K562 (cell line): ENCODE measurements around the gene ABT1. TPM values are rescaled to one million over a fixed set of nuclear protein-coding genes. Genes with fewer than 3 reads are reported as not detected.
A peak's percentile ranks its signal among the peaks of the same experiment; 100 is the strongest.

Source experiments
- CHD1 ChIP-seq: fragments of 200-600 bp; sonication (generic); IDR thresholded peaks from one replicate; pipeline ENCODE4 v1.6.1; 2012; ENCODE audit warnings: mild to moderate bottlenecking, moderate library complexity, low read length, inconsistent platforms
- E2F3 ChIP-seq: fragments of 250-450 bp; sonication (Bioruptor Pico); IDR thresholded peaks from 2 replicates; pipeline ENCODE4 v1.4.0; 2020; ENCODE audit warnings: mild to moderate bottlenecking
- EP400 ChIP-seq: fragments of 450-650 bp; IDR thresholded peaks from 2 replicates; pipeline ENCODE4 v1.6.1; 2017; ENCODE audit warnings: antibody characterized with exemption, mild to moderate bottlenecking, moderate library complexity
- FOXJ2 ChIP-seq: fragments of 200-800 bp; sonication (Bioruptor generic); IDR thresholded peaks from 2 replicates; pipeline ENCODE4 v1.6.1; 2016; ENCODE audit warnings: missing genetic modification characterization, missing compliant biosample characterization
- HDAC2 ChIP-seq: fragments of 450-650 bp; IDR thresholded peaks from 2 replicates; pipeline ENCODE4 v1.6.1; 2016; ENCODE audit warnings: mild to moderate bottlenecking
- HNRNPLL ChIP-seq: fragments of 200-400 bp; formaldehyde crosslinking; IDR thresholded peaks from 2 replicates; pipeline ENCODE4 v1.6.1; 2017; ENCODE audit warnings: low read length, low read depth, mild to moderate bottlenecking; ENCODE audit not compliant: poor library complexity, severe bottlenecking
- NR2C2 ChIP-seq, 2 experiments: fragments of 200-800 bp in 1 of 2; sonication (Bioruptor generic) in 1 of 2; sonication (generic) in 1 of 2; formaldehyde crosslinking in 1 of 2; IDR thresholded peaks; 2 replicates each; pipeline versions ENCODE4 v1.6.1 to v1.8.0; 2016 to 2022; ENCODE audit warnings: mild to moderate bottlenecking in 1 of 2, missing compliant biosample characterization in 1 of 2, missing genetic modification characterization in 1 of 2, missing genetic modification reagents in 1 of 2
- POLR2H ChIP-seq: IDR thresholded peaks from 2 replicates; pipeline ENCODE4 v1.6.1; 2016; ENCODE audit warnings: missing genetic modification characterization, low read depth, mild to moderate bottlenecking, control low read depth, missing compliant biosample characterization, moderate library complexity
- SMAD1 ChIP-seq: fragments of 150-350 bp; IDR thresholded peaks from 2 replicates; pipeline ENCODE4 v1.6.1; 2014; ENCODE audit warnings: low read length, low read depth; ENCODE audit not compliant: partially characterized antibody
- ZBTB5 ChIP-seq: fragments of 450-650 bp; IDR thresholded peaks from 2 replicates; pipeline ENCODE4 v1.6.1; 2017; ENCODE audit warnings: antibody characterized with exemption
- ZNF507 ChIP-seq: conservative IDR thresholded peaks from 2 replicates; pipeline ENCODE4 v1.6.1; 2017; ENCODE audit warnings: missing genetic modification characterization, missing compliant biosample characterization
- polyA plus RNA-seq, 8 experiments: library from polyadenylated mRNA; depleted of rRNA in 4 of 8; stranded (reverse) in 5 of 8; unstranded in 3 of 8; fragments of >200 nt; fragmentation: Nextera tagmentation in 2 of 8; fragmentation: Illumina TruSeq in 1 of 8; extraction: Ambion mirVana in 2 of 8; extraction: Trizol in 1 of 8; gene quantifications; 2 replicates each; pipeline versions ENCODE4 v1.2.1 to v1.2.3, GENCODE V29; 2011 to 2014; ENCODE audit warnings: inconsistent platforms in 1 of 8, missing spikeins in 1 of 8
- total RNA-seq, 7 experiments: library from RNA; depleted of rRNA in 6 of 7; stranded (reverse); fragments of >200 nt in 6 of 7; fragmentation: Illumina TruSeq in 2 of 7; extraction: Trizol in 2 of 7; gene quantifications; 2 replicates each; pipeline versions ENCODE4 v1.2.1 to v1.2.3, GENCODE V29; 2011 to 2021; ENCODE audit warnings: low replicate concordance in 1 of 7
- TF ChIP-seq, protein P1 (sequence below), 2 experiments: fragments of 450-650 bp; IDR thresholded peaks; 2 replicates each; pipeline ENCODE4 v1.6.1; 2016; ENCODE audit warnings: mild to moderate bottlenecking in 2 of 2, borderline replicate concordance in 1 of 2, low read depth in 1 of 2, moderate library complexity in 1 of 2
- TF ChIP-seq, protein P2 (sequence below), 2 experiments: IDR thresholded peaks; 2 replicates each; pipeline ENCODE4 v1.6.1; 2012; ENCODE audit warnings: improper control_type of control experiment in 2 of 2, low read depth in 2 of 2, low read length in 2 of 2, borderline replicate concordance in 1 of 2

ABT1 gene
- total and polyA plus RNA-seq, 9 of the 15 experiments (the other 6 are each of a cell fraction or from before 2014, with no cell fraction given) = 8.8 to 52.7 (median 40.7) TPM

DNA sequence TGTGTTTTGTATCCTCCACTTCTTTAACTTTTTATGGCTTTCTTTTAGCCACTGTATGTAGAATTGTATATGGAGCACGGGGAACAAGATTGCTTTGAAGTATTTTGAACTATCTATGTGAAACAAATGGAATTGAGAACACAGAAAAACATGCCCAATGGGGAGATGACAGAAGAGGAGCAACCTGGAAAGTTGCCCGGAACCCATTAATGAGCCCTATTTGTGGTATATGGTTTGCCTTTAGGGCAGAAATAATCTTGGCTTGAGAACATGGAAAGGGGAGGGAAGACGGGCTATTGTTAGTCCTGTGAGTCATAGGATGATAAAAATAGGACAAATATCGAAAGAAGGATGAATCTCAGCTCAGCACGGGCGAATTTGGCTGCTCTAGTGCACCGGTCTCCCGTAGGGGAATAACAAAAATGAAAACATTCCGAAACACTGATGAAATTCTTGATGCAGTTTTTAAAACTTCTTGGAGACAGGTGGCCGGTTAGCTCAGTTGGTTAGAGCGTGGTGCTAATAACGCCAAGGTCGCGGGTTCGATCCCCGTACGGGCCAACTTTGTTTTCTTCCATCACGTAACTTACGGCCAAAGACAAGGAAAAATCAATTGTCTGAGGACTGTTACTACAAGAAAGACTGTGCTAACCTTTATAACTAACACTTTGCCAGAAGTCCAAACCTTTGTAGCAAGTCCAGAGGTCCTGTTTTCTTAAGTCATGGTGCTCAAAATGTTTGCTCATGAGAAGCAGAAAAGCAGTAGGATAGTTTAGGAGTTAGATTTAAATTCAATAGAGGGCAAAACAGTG is 42.9 kb upstream of the ABT1 start (continued):
- TF ChIP-seq, protein P1, sequence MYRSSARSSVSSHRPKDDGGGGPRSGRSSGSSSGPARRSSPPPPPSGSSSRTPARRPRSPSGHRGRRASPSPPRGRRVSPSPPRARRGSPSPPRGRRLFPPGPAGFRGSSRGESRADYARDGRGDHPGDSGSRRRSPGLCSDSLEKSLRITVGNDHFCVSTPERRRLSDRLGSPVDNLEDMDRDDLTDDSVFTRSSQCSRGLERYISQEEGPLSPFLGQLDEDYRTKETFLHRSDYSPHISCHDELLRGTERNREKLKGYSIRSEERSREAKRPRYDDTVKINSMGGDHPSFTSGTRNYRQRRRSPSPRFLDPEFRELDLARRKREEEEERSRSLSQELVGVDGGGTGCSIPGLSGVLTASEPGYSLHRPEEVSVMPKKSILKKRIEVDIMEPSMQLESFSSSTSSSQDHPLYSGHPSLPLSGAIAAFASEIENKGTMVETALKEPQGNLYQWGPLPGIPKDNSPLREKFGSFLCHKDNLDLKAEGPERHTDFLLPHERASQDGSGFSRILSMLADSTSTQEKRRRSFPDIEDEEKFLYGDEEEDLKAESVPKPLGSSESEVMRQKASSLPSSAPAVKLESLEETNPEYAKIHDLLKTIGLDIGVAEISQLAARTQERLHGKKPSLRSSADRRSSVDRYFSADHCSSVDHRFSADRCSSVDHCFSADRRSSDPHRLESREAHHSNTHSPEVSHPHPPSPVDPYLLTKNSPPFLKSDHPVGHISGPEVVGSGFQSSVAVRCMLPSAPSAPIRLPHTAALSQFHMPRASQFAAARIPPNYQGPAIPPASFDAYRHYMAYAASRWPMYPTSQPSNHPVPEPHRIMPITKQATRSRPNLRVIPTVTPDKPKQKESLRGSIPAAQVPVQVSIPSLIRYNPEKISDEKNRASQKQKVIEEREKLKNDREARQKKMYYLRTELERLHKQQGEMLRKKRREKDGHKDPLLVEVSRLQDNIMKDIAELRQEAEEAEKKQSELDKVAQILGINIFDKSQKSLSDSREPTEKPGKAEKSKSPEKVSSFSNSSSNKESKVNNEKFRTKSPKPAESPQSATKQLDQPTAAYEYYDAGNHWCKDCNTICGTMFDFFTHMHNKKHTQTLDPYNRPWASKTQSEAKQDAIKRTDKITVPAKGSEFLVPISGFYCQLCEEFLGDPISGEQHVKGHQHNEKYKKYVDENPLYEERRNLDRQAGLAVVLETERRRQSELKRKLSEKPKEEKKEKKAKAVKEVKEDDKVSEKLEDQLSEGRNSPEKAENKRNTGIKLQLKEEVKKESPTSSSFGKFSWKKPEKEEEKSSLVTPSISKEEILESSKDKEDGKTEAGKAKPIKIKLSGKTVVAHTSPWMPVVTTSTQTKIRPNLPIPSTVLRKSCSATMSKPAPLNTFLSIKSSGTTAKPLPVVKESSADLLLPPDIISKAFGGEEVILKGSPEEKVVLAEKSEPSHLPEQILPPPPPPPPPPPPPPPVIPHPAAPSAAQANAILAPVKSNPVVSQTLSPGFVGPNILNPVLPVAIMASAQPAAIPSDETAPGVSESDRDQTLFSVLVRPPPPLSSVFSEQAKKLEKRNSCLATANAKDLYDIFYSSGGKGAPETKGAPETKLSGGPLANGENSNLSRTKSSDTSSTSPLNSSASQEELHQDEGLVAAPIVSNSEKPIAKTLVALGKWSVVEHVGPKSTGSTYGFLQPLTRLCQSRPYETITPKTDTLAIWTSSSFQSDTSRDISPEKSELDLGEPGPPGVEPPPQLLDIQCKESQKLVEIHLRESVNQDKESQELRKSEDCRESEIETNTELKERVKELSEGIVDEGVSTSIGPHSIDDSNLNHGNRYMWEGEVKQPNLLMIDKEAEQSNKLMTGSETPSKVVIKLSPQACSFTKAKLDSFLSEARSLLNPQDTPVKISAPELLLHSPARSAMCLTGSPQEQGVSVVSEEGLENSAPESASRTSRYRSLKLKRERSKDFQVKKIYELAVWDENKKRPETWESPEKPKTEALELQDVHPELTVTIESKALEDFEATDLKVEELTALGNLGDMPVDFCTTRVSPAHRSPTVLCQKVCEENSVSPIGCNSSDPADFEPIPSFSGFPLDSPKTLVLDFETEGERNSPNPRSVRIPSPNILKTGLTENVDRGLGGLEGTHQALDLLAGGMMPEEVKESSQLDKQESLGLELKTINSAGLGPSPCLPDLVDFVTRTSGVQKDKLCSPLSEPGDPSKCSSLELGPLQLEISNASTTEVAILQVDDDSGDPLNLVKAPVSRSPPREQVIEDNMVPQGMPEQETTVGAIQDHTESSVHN (IDR thresholded peaks at IDR 0.05; ENCODE audit: borderline replicate concordance in 1 of 2, low read depth in 1 of 2) = peak in 1 of 2 experiments; percentile 49; a peak in 1 of 4 replicates
- TF ChIP-seq ZNF507 (tag) (no peak), NR2C2 (CRISPR knock-in tag; IDR thresholded peaks at IDR 0.05) (no peak), NR2C2 (tag; IDR thresholded peaks at IDR 0.05) (0 out of 2 replicates have a peak, but pooled peaks have one; percentile 3), E2F3 (CRISPR knock-in tag) (no peak), SMAD1 (peak; percentile 38), CHD1 (peak; percentile 44), FOXJ2 (tag) (peak; percentile 22; the same call in 1 of the 2 replicates), HNRNPLL (peak; percentile 88), EP400 (peak; percentile 59; the same call in 1 of the 2 replicates), POLR2H (tag) (peak; percentile 99), HDAC2 (peak; percentile 63; the same call in 1 of the 2 replicates), ZBTB5 (peak; percentile 84; the same call in 1 of the 2 replicates)
- TF ChIP-seq, protein P2, sequence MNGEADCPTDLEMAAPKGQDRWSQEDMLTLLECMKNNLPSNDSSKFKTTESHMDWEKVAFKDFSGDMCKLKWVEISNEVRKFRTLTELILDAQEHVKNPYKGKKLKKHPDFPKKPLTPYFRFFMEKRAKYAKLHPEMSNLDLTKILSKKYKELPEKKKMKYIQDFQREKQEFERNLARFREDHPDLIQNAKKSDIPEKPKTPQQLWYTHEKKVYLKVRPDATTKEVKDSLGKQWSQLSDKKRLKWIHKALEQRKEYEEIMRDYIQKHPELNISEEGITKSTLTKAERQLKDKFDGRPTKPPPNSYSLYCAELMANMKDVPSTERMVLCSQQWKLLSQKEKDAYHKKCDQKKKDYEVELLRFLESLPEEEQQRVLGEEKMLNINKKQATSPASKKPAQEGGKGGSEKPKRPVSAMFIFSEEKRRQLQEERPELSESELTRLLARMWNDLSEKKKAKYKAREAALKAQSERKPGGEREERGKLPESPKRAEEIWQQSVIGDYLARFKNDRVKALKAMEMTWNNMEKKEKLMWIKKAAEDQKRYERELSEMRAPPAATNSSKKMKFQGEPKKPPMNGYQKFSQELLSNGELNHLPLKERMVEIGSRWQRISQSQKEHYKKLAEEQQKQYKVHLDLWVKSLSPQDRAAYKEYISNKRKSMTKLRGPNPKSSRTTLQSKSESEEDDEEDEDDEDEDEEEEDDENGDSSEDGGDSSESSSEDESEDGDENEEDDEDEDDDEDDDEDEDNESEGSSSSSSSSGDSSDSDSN (IDR thresholded peaks at IDR 0.05; ENCODE audit: borderline replicate concordance in 1 of 2, low read depth in 2 of 2, low read length in 2 of 2) = 0 out of 4 replicates have a peak, but pooled peaks of 1 of the 2 experiments have one; percentile 64
